H9 (cell line): ENCODE measurements around the gene DHRS7B. TPM values are rescaled to one million over a fixed set of nuclear protein-coding genes. Genes with fewer than 3 reads are reported as not detected.

Experiments
- DNase-seq: peaks from one replicate; pipeline ENCODE4 v3.0.0-alpha.2; 2017
- H2AFZ ChIP-seq: one replicate; pipeline ENCODE4 v1.6.1; 2013; ENCODE audit warnings: mild to moderate bottlenecking, low read length, control low read depth, moderate library complexity
- H2AK5ac ChIP-seq: 2 replicates; pipeline ENCODE4 v1.6.1; 2013; ENCODE audit warnings: low read length, control low read depth, mixed read lengths; ENCODE audit not compliant: insufficient read length
- H2BK120ac ChIP-seq: one replicate; pipeline ENCODE4 v1.6.1; 2013; ENCODE audit warnings: low read depth, mild to moderate bottlenecking, low read length, control low read depth, inconsistent platforms; ENCODE audit not compliant: poor library complexity, severe bottlenecking
- H2BK12ac ChIP-seq: 2 replicates; pipeline ENCODE4 v1.6.1; 2013; ENCODE audit warnings: low read length, control low read depth, mixed read lengths, low read depth; ENCODE audit not compliant: insufficient read length
- H2BK15ac ChIP-seq: 2 replicates; pipeline ENCODE4 v1.6.1; 2013; ENCODE audit warnings: low read depth, low read length, control low read depth
- H2BK20ac ChIP-seq: one replicate; pipeline ENCODE4 v1.6.1; 2013; ENCODE audit warnings: low read depth, mild to moderate bottlenecking, low read length, control low read depth, inconsistent platforms; ENCODE audit not compliant: poor library complexity, severe bottlenecking
- H2BK5ac ChIP-seq: 2 replicates; pipeline ENCODE4 v1.6.1; 2013; ENCODE audit warnings: low read length, control low read depth, mixed read lengths; ENCODE audit not compliant: insufficient read length
- H3K14ac ChIP-seq: 2 replicates; pipeline ENCODE4 v1.6.1; 2013; ENCODE audit warnings: low read length, control low read depth; ENCODE audit not compliant: insufficient read depth
- H3K18ac ChIP-seq: 2 replicates; pipeline ENCODE4 v1.6.1; 2013; ENCODE audit warnings: low read depth, mild to moderate bottlenecking, mixed read lengths, low read length, control low read depth; ENCODE audit not compliant: insufficient read length
- H3K23ac ChIP-seq: 2 replicates; pipeline ENCODE4 v1.6.1; 2013; ENCODE audit warnings: low read length, control low read depth, mixed read lengths, low read depth; ENCODE audit not compliant: insufficient read length
- H3K23me2 ChIP-seq: 2 replicates; pipeline ENCODE4 v1.6.1; 2013; ENCODE audit warnings: low read depth, mild to moderate bottlenecking, mixed read lengths, low read length, control low read depth; ENCODE audit not compliant: insufficient read length, poor library complexity, severe bottlenecking
- H3K27ac ChIP-seq: 2 replicates; pipeline ENCODE4 v1.5.1; 2013; ENCODE audit warnings: low read length, control low read depth, mixed read lengths, low read depth; ENCODE audit not compliant: insufficient read length
- H3K27me3 ChIP-seq: 2 replicates; pipeline ENCODE4 v1.6.1; 2013; ENCODE audit warnings: low read length, control low read depth, inconsistent platforms; ENCODE audit not compliant: insufficient read depth
- H3K4ac ChIP-seq: 2 replicates; pipeline ENCODE4 v1.6.1; 2013; ENCODE audit warnings: low read depth, mild to moderate bottlenecking, control low read depth, inconsistent platforms, low read length, moderate library complexity
- H3K4me1 ChIP-seq: 2 replicates; pipeline ENCODE4 v1.6.1; 2013; ENCODE audit warnings: low read length, control low read depth, inconsistent platforms; ENCODE audit not compliant: insufficient read depth
- H3K4me2 ChIP-seq: 2 replicates; pipeline ENCODE4 v1.6.1; 2013; ENCODE audit warnings: low read length, control low read depth, mixed read lengths; ENCODE audit not compliant: insufficient read length, insufficient read depth
- H3K56ac ChIP-seq: 2 replicates; pipeline ENCODE4 v1.6.1; 2013; ENCODE audit warnings: low read depth, mild to moderate bottlenecking, mixed read lengths, low read length, control low read depth; ENCODE audit not compliant: insufficient read length
- H3K79me1 ChIP-seq: 2 replicates; pipeline ENCODE4 v1.6.1; 2013; ENCODE audit warnings: low read depth, mild to moderate bottlenecking, moderate library complexity, low read length, control low read depth, inconsistent platforms; ENCODE audit not compliant: insufficient read depth, poor library complexity, severe bottlenecking
- H3K79me2 ChIP-seq: 2 replicates; pipeline ENCODE4 v1.6.1; 2013; ENCODE audit warnings: low read length, control low read depth, inconsistent platforms; ENCODE audit not compliant: insufficient read depth
- H3K9ac ChIP-seq: 2 replicates; pipeline ENCODE4 v1.6.1; 2013; ENCODE audit warnings: low read length, control low read depth, mixed read lengths; ENCODE audit not compliant: insufficient read length; ENCODE audit errors: extremely low read depth
- H3K9me3 ChIP-seq: one replicate; pipeline ENCODE4 v1.6.1; 2013; ENCODE audit warnings: low read depth, low read length, inconsistent platforms; ENCODE audit not compliant: control insufficient read depth
- H3T11ph ChIP-seq: one replicate; pipeline ENCODE4 v1.6.1; 2013; ENCODE audit warnings: mild to moderate bottlenecking, low read length, control low read depth, inconsistent platforms
- H4K20me1 ChIP-seq: one replicate; pipeline ENCODE4 v1.6.1; 2013; ENCODE audit not compliant: control insufficient read depth, insufficient read length, insufficient read depth
- H4K5ac ChIP-seq: 2 replicates; pipeline ENCODE4 v1.6.1; 2013; ENCODE audit warnings: low read depth, mild to moderate bottlenecking, mixed read lengths, low read length, control low read depth; ENCODE audit not compliant: insufficient read length
- H4K8ac ChIP-seq: replicated peaks from 2 replicates; pipeline ENCODE4 v1.6.1; 2013; ENCODE audit warnings: low read length, control low read depth, mixed read lengths, low read depth; ENCODE audit not compliant: insufficient read length
- H4K91ac ChIP-seq: 2 replicates; pipeline ENCODE4 v1.6.1; 2013; ENCODE audit warnings: low read depth, mild to moderate bottlenecking, moderate library complexity, mixed read lengths, low read length, control low read depth; ENCODE audit not compliant: insufficient read length
- H3K27ac Mint-ChIP-seq, 3 experiments: 2 replicates in 2 of 3; 3 replicates in 1 of 3; pipeline ENCODE4 v1.8.0; 2020 to 2021; ENCODE audit warnings: mixed read lengths in 3 of 3, mild to moderate bottlenecking in 1 of 3, moderate library complexity in 1 of 3
- H3K27me3 Mint-ChIP-seq: 2 replicates; pipeline ENCODE4 v1.8.0; 2021; ENCODE audit warnings: low read depth, mild to moderate bottlenecking, moderate library complexity, mixed read lengths
- H3K36me3 Mint-ChIP-seq, 3 experiments: 2 replicates in 2 of 3; 3 replicates in 1 of 3; pipeline ENCODE4 v1.8.0; 2020 to 2021; ENCODE audit warnings: low read depth in 3 of 3, mixed read lengths in 3 of 3; ENCODE audit not compliant: insufficient read depth in 1 of 3
- H3K4me1 Mint-ChIP-seq, 2 experiments: 2 replicates each; pipeline ENCODE4 v1.8.0; 2020; ENCODE audit warnings: mixed read lengths in 2 of 2
- H3K4me3 Mint-ChIP-seq, 2 experiments: 2 replicates in 1 of 2; 3 replicates in 1 of 2; pipeline ENCODE4 v1.8.0; 2020 to 2021; ENCODE audit warnings: mild to moderate bottlenecking in 2 of 2, mixed read lengths in 2 of 2, moderate library complexity in 1 of 2
- H3K9me3 Mint-ChIP-seq, 2 experiments: 2 replicates in 1 of 2; 3 replicates in 1 of 2; pipeline ENCODE4 v1.8.0; 2020; ENCODE audit warnings: mild to moderate bottlenecking in 2 of 2, mixed read lengths in 2 of 2, moderate library complexity in 1 of 2
- CTCF ChIP-seq: fragments of 200-600 bp; sonication (generic); conservative IDR thresholded peaks from 3 replicates; pipeline ENCODE4 v1.8.0; 2021; ENCODE audit warnings: antibody characterized with exemption, mild to moderate bottlenecking
- WGBS: extraction: QIAGEN DNeasy Blood & Tissue Kit; methylation state at CpG from one replicate; pipeline ENCODE4 v1.1.7; 2013; ENCODE audit warnings: missing lambda C conversion rate, low lambda C conversion rate, mixed read lengths; ENCODE audit not compliant: insufficient read length; ENCODE audit errors: extremely low coverage; 5-methylcytosine and 5-hydroxymethylcytosine counted together
- total RNA-seq: library from RNA; stranded (reverse); gene quantifications from 2 replicates; pipeline ENCODE4 v1.2.1, GENCODE V29; 2021

Gene DHRS7B
- total RNA-seq, 1 experiment from 2014 or later = 20.3 TPM

GRCh38 chr17:21189361-21189760 lies 62.6 kb downstream of the DHRS7B start:
- H3K4me1 Mint-ChIP-seq = peaks cover 0 to 7% of the 10 kb centered on the region in 2 experiments; a peak in 2 of 4 replicates
- no peak overlapping the region for H3K27ac Mint-ChIP-seq
- no peaks in the 10 kb centered on the region for H4K20me1 ChIP-seq
- H2BK5ac ChIP-seq = no peak overlapping the region
- H2BK120ac ChIP-seq = no peak overlapping the region
- H3K14ac ChIP-seq = no peak overlapping the region
- no peak overlapping the region for H3T11ph ChIP-seq
- no peak overlapping the region for H3K27ac ChIP-seq
- H3K4ac ChIP-seq = no peak overlapping the region
- no peak for TF ChIP-seq CTCF
- no peak overlapping the region for H2BK20ac ChIP-seq
- no peaks in the 10 kb centered on the region for H3K23me2 ChIP-seq
- no peak overlapping the region for H3K4me3 Mint-ChIP-seq
- H3K56ac ChIP-seq = no peak overlapping the region
- H3K27me3 ChIP-seq = no peaks in the 10 kb centered on the region
- no peak overlapping the region for H3K18ac ChIP-seq
- H3K79me1 ChIP-seq = no peaks in the 10 kb centered on the region
- no peak overlapping the region for H2BK12ac ChIP-seq
- no peak overlapping the region for H3K9ac ChIP-seq
- H4K91ac ChIP-seq = no peak overlapping the region
- H3K36me3 Mint-ChIP-seq = peaks cover 7 to 50% (median 20%) of the 10 kb centered on the region in 3 experiments; a peak in 6 of 7 replicates
- no peak overlapping the region for H3K23ac ChIP-seq
- no peak overlapping the region for H4K8ac ChIP-seq
- DNase-seq = no peak
- H3K9me3 ChIP-seq = no peaks in the 10 kb centered on the region
- H2AFZ ChIP-seq = no peak overlapping the region
- H3K27me3 Mint-ChIP-seq = no peaks in the 10 kb centered on the region; the same call in 1 of the 2 replicates
- H3K79me2 ChIP-seq = no peaks in the 10 kb centered on the region
- H3K9me3 Mint-ChIP-seq = no peaks in the 10 kb centered on the region
- no peak overlapping the region for H2AK5ac ChIP-seq
- H3K4me1 ChIP-seq = peaks cover 4% of the 10 kb centered on the region; the same call in 1 of the 2 replicates
- no peak overlapping the region for H4K5ac ChIP-seq
- no CpG with 5 or more reads among the region's 4 CpGs for WGBS
- no peak overlapping the region for H2BK15ac ChIP-seq
- no peak overlapping the region for H3K4me2 ChIP-seq
